ENCODE results near the gene PAQR9.
A peak's percentile ranks its signal among the peaks of the same experiment; 100 is the strongest.

PAQR9 gene

GRCh38 chr3:142987080-142987700 is 23.7 kb upstream of the PAQR9 start:
- DNase-seq, result peak; percentile 69
- in situ Hi-C loops (cut with MboI; ENCODE audit: low pct_unique_long_range_greater_than_20kb, low sequenced_read_pairs), result loop anchor here (25.0 kb wide), 1 partner anchor 400 kb away; the partner anchor contains the start of genes ATR and PLS1

- in situ Hi-C loops (cut with MboI; ENCODE audit: low pct_unique_long_range_greater_than_20kb, low sequenced_read_pairs), result loop anchor here (25.0 kb wide), 1 partner anchor 397 kb away; the partner anchor contains the start of genes ATR and PLS1
- DNase-seq, result no peak
Observed at GRCh38 chr3:142984255-142984654, 20.8 kb upstream of the PAQR9 start.

GRCh38 chr3:142983318-142983717 is 19.8 kb upstream of the PAQR9 start:
- in situ Hi-C loops (cut with MboI; ENCODE audit: low pct_unique_long_range_greater_than_20kb, low sequenced_read_pairs), result loop anchor here (25.0 kb wide), 1 partner anchor 396 kb away; the partner anchor contains the start of genes ATR and PLS1

GRCh38 chr3:142982038-142982773 is 18.7 kb upstream of the PAQR9 start:
- in situ Hi-C loops (cut with MboI; ENCODE audit: low pct_unique_long_range_greater_than_20kb, low sequenced_read_pairs), result loop anchor here (25.0 kb wide), 1 partner anchor 395 kb away; the partner anchor contains the start of genes ATR and PLS1
- DNase-seq, result peak; percentile 40

More at GRCh38 chr3:142983318-142983717, 19.8 kb upstream of the PAQR9 start:
- no peak for DNase-seq

- in situ Hi-C loops (cut with MboI; ENCODE audit: low pct_unique_long_range_greater_than_20kb, low sequenced_read_pairs), result loop anchor here (25.0 kb wide), 1 partner anchor 394 kb away; the partner anchor contains the start of genes ATR and PLS1
Observed at GRCh38 chr3:142981108-142981507, 17.6 kb upstream of the PAQR9 start.

GRCh38 chr3:142977399-142977728 is 13.9 kb upstream of the PAQR9 start:
- DNase-seq, result no peak
- in situ Hi-C loops (cut with MboI; ENCODE audit: low pct_unique_long_range_greater_than_20kb, low sequenced_read_pairs), result loop anchor here (25.0 kb wide), 1 partner anchor 390 kb away; the partner anchor contains the start of genes ATR and PLS1

More at GRCh38 chr3:142981108-142981507, 17.6 kb upstream of the PAQR9 start:
- peak; percentile 47 for DNase-seq

- in situ Hi-C loops (cut with MboI; ENCODE audit: low pct_unique_long_range_greater_than_20kb, low sequenced_read_pairs), result loop anchor here (25.0 kb wide), 1 partner anchor 390 kb away; the partner anchor contains the start of genes ATR and PLS1
Observed at GRCh38 chr3:142976621-142977398, 13.3 kb upstream of the PAQR9 start.

GRCh38 chr3:142975316-142975995 is 12.0 kb upstream of the PAQR9 start:
- DNase-seq, result no peak
- in situ Hi-C loops (cut with MboI; ENCODE audit: low pct_unique_long_range_greater_than_20kb, low sequenced_read_pairs), result loop anchor here (25.0 kb wide), 1 partner anchor 388 kb away; the partner anchor contains the start of genes ATR and PLS1

More at GRCh38 chr3:142976621-142977398, 13.3 kb upstream of the PAQR9 start:
- DNase-seq, result peak; percentile 67

- in situ Hi-C loops (cut with MboI; ENCODE audit: low pct_unique_long_range_greater_than_20kb, low sequenced_read_pairs), result no loop called here
Observed at GRCh38 chr3:142973217-142974009, 9.9 kb upstream of the PAQR9 start.

GRCh38 chr3:142972092-142972753 is 8.7 kb upstream of the PAQR9 start:
- in situ Hi-C loops (cut with MboI; ENCODE audit: low pct_unique_long_range_greater_than_20kb, low sequenced_read_pairs), result no loop called here
- no peak for DNase-seq

More at GRCh38 chr3:142973217-142974009, 9.9 kb upstream of the PAQR9 start:
- DNase-seq, result no peak

- in situ Hi-C loops (cut with MboI; ENCODE audit: low pct_unique_long_range_greater_than_20kb, low sequenced_read_pairs), result no loop called here
- no peak for DNase-seq
Observed at GRCh38 chr3:142971431-142971830, 8.0 kb upstream of the PAQR9 start.

GRCh38 chr3:142968319-142969025 is 5.0 kb upstream of the PAQR9 start:
- in situ Hi-C loops (cut with MboI; ENCODE audit: low pct_unique_long_range_greater_than_20kb, low sequenced_read_pairs), result no loop called here
- no peak for DNase-seq

GRCh38 chr3:142966808-142967207 is 3.3 kb upstream of the PAQR9 start:
- in situ Hi-C loops (cut with MboI; ENCODE audit: low pct_unique_long_range_greater_than_20kb, low sequenced_read_pairs), result no loop called here

GRCh38 chr3:142965581-142965980 is 2.1 kb upstream of the PAQR9 start:
- in situ Hi-C loops (cut with MboI; ENCODE audit: low pct_unique_long_range_greater_than_20kb, low sequenced_read_pairs), result no loop called here
- DNase-seq, result no peak

More at GRCh38 chr3:142966808-142967207, 3.3 kb upstream of the PAQR9 start:
- DNase-seq, result no peak

- DNase-seq, result peak; percentile 48
- in situ Hi-C loops (cut with MboI; ENCODE audit: low pct_unique_long_range_greater_than_20kb, low sequenced_read_pairs), result no loop called here
Observed at GRCh38 chr3:142963234-142963515, 299 bp downstream of the PAQR9 start.

GRCh38 chr3:142962520-142963233 is 797 bp downstream of the PAQR9 start:
- peak; percentile 21 for DNase-seq

GRCh38 chr3:142962175-142962519 is 1.3 kb downstream of the PAQR9 start:
- in situ Hi-C loops (cut with MboI; ENCODE audit: low pct_unique_long_range_greater_than_20kb, low sequenced_read_pairs), result no loop called here
- DNase-seq, result no peak

More at GRCh38 chr3:142962520-142963233, 797 bp downstream of the PAQR9 start:
- in situ Hi-C loops (cut with MboI; ENCODE audit: low pct_unique_long_range_greater_than_20kb, low sequenced_read_pairs), result no loop called here
